Esophagus muscularis mucosa (tissue), 4 donors: Measurements from ENCODE around the gene ZDHHC13. TPM values are rescaled to one million over a fixed set of nuclear protein-coding genes. Genes with fewer than 3 reads are reported as not detected.

Experiments
- DNase-seq: peaks from one replicate; pipeline ENCODE4 v3.0.0-alpha.2; 2017; ENCODE audit errors: extremely low spot score
- H3K27ac ChIP-seq, 4 donors: fragments of 200-600 bp; sonication (generic); replicated peaks in 1 of 4; 1 replicate in 3 of 4; 2 replicates in 1 of 4; pipeline ENCODE4 v1.5.1; 2016 to 2019; ENCODE audit warnings: mild to moderate bottlenecking in 1 of 4
- H3K27me3 ChIP-seq, 4 donors: fragments of 200-600 bp; sonication (generic); one replicate each; pipeline versions ENCODE4 v1.5.1 to v1.6.0; 2016 to 2019
- H3K36me3 ChIP-seq, 4 donors: fragments of 200-600 bp; sonication (generic); one replicate each; pipeline ENCODE4 v1.5.1; 2016 to 2019
- H3K4me1 ChIP-seq, 4 donors: fragments of 200-600 bp; sonication (generic); one replicate each; pipeline ENCODE4 v1.5.1; 2016 to 2019
- H3K4me3 ChIP-seq, 4 donors: fragments of 200-600 bp; sonication (generic); 1 replicate in 2 of 4; 2 replicates in 2 of 4; pipeline ENCODE4 v1.5.1; 2016 to 2019; ENCODE audit warnings: mild to moderate bottlenecking in 4 of 4, moderate library complexity in 1 of 4
- H3K9me3 ChIP-seq, 4 donors: fragments of 200-600 bp; sonication (generic); 1 replicate in 3 of 4; 2 replicates in 1 of 4; pipeline ENCODE4 v1.5.1; 2016 to 2019
- CTCF ChIP-seq, 3 experiments: fragments of 200-600 bp in 2 of 3; fragments of 450-650 bp in 1 of 3; sonication (generic) in 2 of 3; IDR thresholded peaks; one replicate each; pipeline ENCODE4 v1.5.1; 2017 to 2019; ENCODE audit warnings: antibody characterized with exemption in 3 of 3, mild to moderate bottlenecking in 2 of 3, moderate library complexity in 1 of 3
- EP300 ChIP-seq: sonication (generic); formaldehyde crosslinking; IDR thresholded peaks from one replicate; pipeline ENCODE4 v1.6.1; 2017; ENCODE audit warnings: antibody characterized with exemption
- POLR2A ChIP-seq: fragments of 450-650 bp; IDR thresholded peaks from one replicate; pipeline ENCODE4 v1.6.1; 2017; ENCODE audit warnings: antibody characterized with exemption, moderate library complexity, mild to moderate bottlenecking, low read depth
- POLR2AphosphoS5 ChIP-seq, 2 donors: sonication (generic); formaldehyde crosslinking; IDR thresholded peaks; one replicate each; pipeline ENCODE4 v1.6.1; 2017; ENCODE audit warnings: antibody characterized with exemption in 2 of 2
- WGBS: methylation state at CpG from one replicate; pipeline ENCODE4 v1.1.5; 2018; 5-methylcytosine and 5-hydroxymethylcytosine counted together
- intact Hi-C: fragments of 100-400 bp; cut with DNase I; formaldehyde crosslinking; loops from one replicate; pipeline ENCODE4 v1.15.1; 2023
- total RNA-seq, 4 donors: library from RNA; depleted of rRNA; stranded (reverse); fragments of >200 nt; gene quantifications; one replicate each; pipeline versions ENCODE4 v1.1.0 to v1.2.1, GENCODE V29; 2016

ZDHHC13 gene
- total RNA-seq, 4 donors from 2014 or later = 4.1 to 5.5 (median 4.9) TPM

- H3K27ac ChIP-seq = no peak overlapping the region
- TF ChIP-seq POLR2AphosphoS5 (IDR thresholded peaks at IDR 0.05) (no peak), EP300 (no peak), POLR2A (no peak), CTCF (IDR thresholded peaks at IDR 0.05) (no peak)
- H3K4me1 ChIP-seq = no peaks in the 10 kb centered on the region
- intact Hi-C loops = no loop called here
- peaks cover 8 to 46% (median 15%) of the 10 kb centered on the region in 4 donors for H3K36me3 ChIP-seq
- no peak overlapping the region for H3K4me3 ChIP-seq
- no peak for DNase-seq
- no peaks in the 10 kb centered on the region for H3K9me3 ChIP-seq
- no peaks in the 10 kb centered on the region for H3K27me3 ChIP-seq
- WGBS = 94% methylated on average over 9 of the region's 9 CpGs
Observed at GRCh38 chr11:19173004-19173689, 56.2 kb downstream of the ZDHHC13 start.

- TF ChIP-seq EP300 = no peak
- TF ChIP-seq POLR2A = no peak
- TF ChIP-seq POLR2AphosphoS5 (IDR thresholded peaks at IDR 0.05) = no peak
- no peak for TF ChIP-seq CTCF (IDR thresholded peaks at IDR 0.05)
- intact Hi-C loops = no loop called here
- WGBS = 97% methylated on average over 7 of the region's 7 CpGs
- Histone ChIP-seq H3K9me3 (no peaks in the 10 kb centered on the region), H3K36me3 (peaks cover 8 to 46% (median 15%) of the 10 kb centered on the region in 4 donors), H3K4me3 (no peak overlapping the region), H3K27ac (no peak overlapping the region), H3K27me3 (no peaks in the 10 kb centered on the region), H3K4me1 (no peaks in the 10 kb centered on the region)
- no peak for DNase-seq
Observed at GRCh38 chr11:19173964-19174638, 57.1 kb downstream of the ZDHHC13 start.

- H3K9me3 ChIP-seq = no peaks in the 10 kb centered on the region
- H3K27me3 ChIP-seq = no peaks in the 10 kb centered on the region
- no peak overlapping the region for H3K4me3 ChIP-seq
- no peak overlapping the region for H3K27ac ChIP-seq
- intact Hi-C loops = no loop called here
- DNase-seq = no peak
- WGBS = 87% methylated on average over 2 of the region's 2 CpGs
- no peaks in the 10 kb centered on the region for H3K4me1 ChIP-seq
- H3K36me3 ChIP-seq = peaks cover 14 to 35% (median 19%) of the 10 kb centered on the region in 4 donors
- no peak for TF ChIP-seq EP300
- no peak for TF ChIP-seq CTCF (IDR thresholded peaks at IDR 0.05)
- TF ChIP-seq POLR2AphosphoS5 (IDR thresholded peaks at IDR 0.05) = no peak
- TF ChIP-seq POLR2A = no peak
Observed at GRCh38 chr11:19176629-19177186, 59.7 kb downstream of the ZDHHC13 start.

DNA sequence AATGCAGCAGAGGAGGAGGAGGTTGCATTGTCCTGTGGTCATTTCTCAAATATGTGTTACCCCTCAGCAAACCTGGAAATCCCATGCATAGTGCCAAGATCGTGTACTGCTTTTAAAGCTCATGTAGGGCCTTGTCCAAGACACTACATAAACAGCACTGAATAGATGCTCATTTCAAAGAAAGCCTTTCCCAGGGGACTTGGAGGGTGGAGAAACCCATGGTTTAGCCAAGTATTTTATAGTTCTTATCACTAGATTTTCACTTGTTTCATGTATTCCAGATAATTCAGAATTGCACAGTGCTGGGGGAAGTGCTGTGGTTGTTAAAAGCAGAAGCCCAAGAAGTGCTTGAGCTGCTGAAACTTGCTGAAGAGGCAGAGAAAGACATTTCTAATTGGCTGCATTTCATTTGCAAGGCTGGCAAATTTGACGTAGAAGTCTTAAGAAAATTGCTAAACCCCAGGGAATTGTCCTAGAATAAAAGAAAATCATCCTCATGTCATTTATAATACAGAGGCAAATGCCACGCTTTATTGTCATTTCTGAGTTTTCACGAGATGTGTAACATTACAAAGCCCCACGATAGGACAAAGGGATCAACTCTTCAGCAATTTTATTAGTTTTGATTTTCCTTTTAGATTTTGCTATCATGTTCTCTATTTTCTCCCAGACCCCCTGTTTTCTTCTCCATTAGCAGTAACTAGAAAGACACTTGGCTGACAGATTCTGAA lies 64.7 kb downstream of the ZDHHC13 start:
- no peaks in the 10 kb centered on the region for H3K27me3 ChIP-seq
- 73% methylated on average over 5 of the region's 5 CpGs for WGBS
- H3K9me3 ChIP-seq = no peaks in the 10 kb centered on the region
- DNase-seq = no peak
- intact Hi-C loops = no loop called here
- no peak overlapping the region for H3K27ac ChIP-seq
- TF ChIP-seq POLR2AphosphoS5 (IDR thresholded peaks at IDR 0.05) = no peak
- TF ChIP-seq CTCF (IDR thresholded peaks at IDR 0.05) = no peak
- no peak for TF ChIP-seq POLR2A
- no peak for TF ChIP-seq EP300
- no peak overlapping the region for H3K4me3 ChIP-seq
- peaks cover 0 to 63% (median 4%) of the 10 kb centered on the region in 4 donors for H3K36me3 ChIP-seq
- no peaks in the 10 kb centered on the region for H3K4me1 ChIP-seq
